OCI-LY7 (cell line): Measurements from ENCODE around the gene FIS1. TPM values are rescaled to one million over a fixed set of nuclear protein-coding genes. Genes with fewer than 3 reads are reported as not detected.
"Not testable (repeated sequence)": the region's sequence is repeated elsewhere in the genome, so short reads cannot be mapped to it uniquely, and the experiment has no call there.

Experiments
- BruUV-seq: library from RNA; stranded (reverse); fragments of 400-500 nt; replicated peaks from 2 replicates; lab custom pipeline; 2021; lab: Mats Ljungman, UMichigan
- CTCF ChIA-PET: fragments of 300-600 bp; sonication (Branson Sonifier 250); formaldehyde crosslinking; loops from one replicate; lab custom pipeline; 2022; ENCODE audit warnings: antibody characterized with exemption; ENCODE audit not compliant: unreplicated experiment; lab: Charles Lee
- POLR2A ChIA-PET: fragments of 300-600 bp; sonication (Branson Sonifier 250); formaldehyde crosslinking; loops from one replicate; lab custom pipeline; 2022; ENCODE audit warnings: antibody characterized with exemption; lab: Charles Lee
- DNase-seq: peaks from one replicate; pipeline ENCODE4 v3.0.0-alpha.2; 2015; ENCODE audit warnings: low spot score
- H2AFZ ChIP-seq: fragments of 200-600 bp; sonication (generic), shearing (Covaris generic); 2 replicates; pipeline ENCODE4 v1.6.1; 2014; ENCODE audit warnings: mild to moderate bottlenecking, antibody characterized with exemption, low read length, moderate library complexity
- H3K27ac ChIP-seq: fragments of 200-600 bp; sonication (generic); 2 replicates; pipeline ENCODE4 v1.5.1; 2014; ENCODE audit warnings: mixed run types, low read depth, mild to moderate bottlenecking, moderate library complexity, low read length, inconsistent platforms; ENCODE audit not compliant: poor library complexity, severe bottlenecking
- H3K36me3 ChIP-seq: fragments of 200-600 bp; sonication (generic); 2 replicates; pipeline ENCODE4 v1.6.1; 2014; ENCODE audit warnings: mild to moderate bottlenecking, antibody characterized with exemption, low read length, moderate library complexity, mixed read lengths; ENCODE audit not compliant: insufficient read depth
- H3K4me1 ChIP-seq: fragments of 200-600 bp; sonication (generic); 2 replicates; pipeline ENCODE4 v1.5.1; 2014; ENCODE audit warnings: mild to moderate bottlenecking, low read length; ENCODE audit not compliant: insufficient read depth, poor library complexity, severe bottlenecking
- H3K4me2 ChIP-seq: fragments of 200-600 bp; sonication (generic); 2 replicates; pipeline ENCODE4 v1.6.1; 2014; ENCODE audit warnings: mild to moderate bottlenecking, low read length
- H3K4me3 ChIP-seq: fragments of 200-600 bp; sonication (generic); 2 replicates; pipeline ENCODE4 v1.5.1; 2014; ENCODE audit warnings: mild to moderate bottlenecking, low read depth, low read length; ENCODE audit not compliant: poor library complexity, severe bottlenecking
- H3K79me2 ChIP-seq: fragments of 200-600 bp; sonication (generic); 2 replicates; pipeline ENCODE4 v1.6.1; 2016; ENCODE audit warnings: low read depth, mild to moderate bottlenecking, low read length, moderate library complexity, mixed read lengths; ENCODE audit not compliant: insufficient read depth
- H3K9me2 ChIP-seq: fragments of 200-600 bp; sonication (generic); 2 replicates; pipeline ENCODE4 v1.6.1; 2016; ENCODE audit warnings: mild to moderate bottlenecking, low read length, mixed read lengths; ENCODE audit not compliant: insufficient read depth
- H3K9me3 ChIP-seq: fragments of 200-600 bp; sonication (generic); 2 replicates; pipeline ENCODE4 v1.6.1; 2014; ENCODE audit warnings: mild to moderate bottlenecking, mixed run types, low read length, mixed read lengths
- H4K20me1 ChIP-seq: fragments of 200-600 bp; sonication (generic); 2 replicates; pipeline ENCODE4 v1.6.1; 2014; ENCODE audit warnings: mild to moderate bottlenecking, antibody characterized with exemption, low read length, moderate library complexity, mixed read lengths; ENCODE audit not compliant: insufficient read depth
- CTCF ChIP-seq: fragments of 200-600 bp; sonication (generic); conservative IDR thresholded peaks from 2 replicates; pipeline ENCODE4 v1.5.1; 2014; ENCODE audit warnings: mild to moderate bottlenecking, antibody characterized with exemption, low read length, moderate library complexity, mixed read lengths
- EZH2phosphoT487 ChIP-seq: fragments of 200-600 bp; sonication (generic); IDR thresholded peaks from 2 replicates; pipeline ENCODE4 v1.6.1; 2018; ENCODE audit warnings: low read depth, borderline replicate concordance, mild to moderate bottlenecking, mixed run types, antibody characterized with exemption, low read length, moderate library complexity, mixed read lengths
- intact Hi-C: fragments of 100-400 bp; cut with micrococcal nuclease; formaldehyde crosslinking; loops from one replicate; pipeline ENCODE4 v1.10.0; 2022; ENCODE audit not compliant: unreplicated experiment
- total RNA-seq, 2 experiments: library from RNA; depleted of rRNA in 1 of 2; stranded (reverse); fragments of >200 nt in 1 of 2; shearing (Covaris generic) in 1 of 2; gene quantifications; 2 replicates each; pipeline ENCODE4 v1.2.3, GENCODE V29; 2014 to 2022

The FIS1 gene
- total RNA-seq, 2 experiments from 2014 or later = 92.7 to 102 TPM

DNA sequence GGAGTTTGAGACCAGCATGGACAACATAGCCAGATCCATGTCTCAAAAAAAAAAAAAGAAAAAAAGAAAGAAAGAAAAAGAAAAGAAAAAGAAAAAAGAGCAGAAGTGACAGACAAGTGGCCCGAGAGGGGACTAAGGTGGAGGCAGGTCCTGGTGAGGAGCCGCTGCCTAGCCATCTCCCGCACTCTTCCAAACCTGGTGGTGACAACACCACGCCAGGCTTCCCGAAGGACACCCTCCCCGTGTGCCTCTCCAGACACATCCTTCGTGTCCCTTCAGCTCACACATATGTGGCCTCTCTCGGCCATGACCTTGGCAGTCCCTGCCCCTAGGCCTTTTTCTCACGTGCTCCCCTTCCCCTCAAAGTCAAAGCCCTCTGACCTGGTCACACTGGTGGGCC, 40.3 kb upstream of the FIS1 start:
- TF ChIP-seq EZH2phosphoT487 = no peak
- TF ChIP-seq CTCF = no peak
- Histone ChIP-seq H3K4me3 (no peak overlapping the region), H3K9me2 (no peaks in the 10 kb centered on the region), H3K9me3 (no peaks in the 10 kb centered on the region), H3K79me2 (no peaks in the 10 kb centered on the region), H3K27ac (no peak overlapping the region), H3K36me3 (no peaks in the 10 kb centered on the region), H3K4me1 (peaks cover 24% of the 10 kb centered on the region), H3K4me2 (no peak overlapping the region), H4K20me1 (no peaks in the 10 kb centered on the region), H2AFZ (no peak overlapping the region)
- no peak for DNase-seq
- no TSS peak for BruUV-seq
- ChIA-PET POLR2A (no interaction called here), CTCF (interaction anchor here (0.5 kb wide), 1 partner anchor 181 kb away, joined by 4 read pairs; no protein-coding TSS in a partner anchor)
- intact Hi-C loops = no loop called here

- H3K9me3 ChIP-seq, H3K4me3 ChIP-seq, H2AFZ ChIP-seq, H3K36me3 ChIP-seq, H3K4me1 ChIP-seq, H4K20me1 ChIP-seq, H3K4me2 ChIP-seq, H3K79me2 ChIP-seq, H3K27ac ChIP-seq, BruUV-seq, H3K9me2 ChIP-seq, CTCF ChIA-PET, POLR2A ChIA-PET, DNase-seq: not testable (repeated sequence)
- intact Hi-C loops = loop anchor here (5.0 kb wide), 1 partner anchor 39 kb away; no protein-coding TSS in a partner anchor
These were observed 36.0 kb upstream of the FIS1 start for GRCh38 chr7:101280912-101281311.

- H3K9me2 ChIP-seq = no peaks in the 10 kb centered on the region
- DNase-seq = no peak
- intact Hi-C loops = no loop called here
- no TSS peak for BruUV-seq
- POLR2A ChIA-PET = interaction anchor here (1.1 kb wide), 1 partner anchor 12 kb away, joined by 4 read pairs; no protein-coding TSS in a partner anchor
- TF ChIP-seq EZH2phosphoT487 (no peak), CTCF (no peak)
- H4K20me1 ChIP-seq = no peaks in the 10 kb centered on the region
- H3K36me3 ChIP-seq = no peaks in the 10 kb centered on the region
- no peak overlapping the region for H2AFZ ChIP-seq
- no peak overlapping the region for H3K4me2 ChIP-seq
- no peak overlapping the region for H3K4me3 ChIP-seq
- CTCF ChIA-PET = no interaction called here
- no peaks in the 10 kb centered on the region for H3K79me2 ChIP-seq
- H3K4me1 ChIP-seq = peaks cover 6% of the 10 kb centered on the region
- H3K9me3 ChIP-seq = no peaks in the 10 kb centered on the region
- no peak overlapping the region for H3K27ac ChIP-seq
These were observed 33.8 kb upstream of the FIS1 start for GRCh38 chr7:101278461-101279292.
